GM19043 (cell line): ENCODE data around the gene EIF4E1B.

Source experiments
- ATAC-seq: cut with Tn5 transposase; IDR thresholded peaks from one replicate; pipeline ENCODE4 v1.9.1; 2021; ENCODE audit warnings: low read depth; ENCODE audit not compliant: unreplicated experiment

Gene EIF4E1B

DNA sequence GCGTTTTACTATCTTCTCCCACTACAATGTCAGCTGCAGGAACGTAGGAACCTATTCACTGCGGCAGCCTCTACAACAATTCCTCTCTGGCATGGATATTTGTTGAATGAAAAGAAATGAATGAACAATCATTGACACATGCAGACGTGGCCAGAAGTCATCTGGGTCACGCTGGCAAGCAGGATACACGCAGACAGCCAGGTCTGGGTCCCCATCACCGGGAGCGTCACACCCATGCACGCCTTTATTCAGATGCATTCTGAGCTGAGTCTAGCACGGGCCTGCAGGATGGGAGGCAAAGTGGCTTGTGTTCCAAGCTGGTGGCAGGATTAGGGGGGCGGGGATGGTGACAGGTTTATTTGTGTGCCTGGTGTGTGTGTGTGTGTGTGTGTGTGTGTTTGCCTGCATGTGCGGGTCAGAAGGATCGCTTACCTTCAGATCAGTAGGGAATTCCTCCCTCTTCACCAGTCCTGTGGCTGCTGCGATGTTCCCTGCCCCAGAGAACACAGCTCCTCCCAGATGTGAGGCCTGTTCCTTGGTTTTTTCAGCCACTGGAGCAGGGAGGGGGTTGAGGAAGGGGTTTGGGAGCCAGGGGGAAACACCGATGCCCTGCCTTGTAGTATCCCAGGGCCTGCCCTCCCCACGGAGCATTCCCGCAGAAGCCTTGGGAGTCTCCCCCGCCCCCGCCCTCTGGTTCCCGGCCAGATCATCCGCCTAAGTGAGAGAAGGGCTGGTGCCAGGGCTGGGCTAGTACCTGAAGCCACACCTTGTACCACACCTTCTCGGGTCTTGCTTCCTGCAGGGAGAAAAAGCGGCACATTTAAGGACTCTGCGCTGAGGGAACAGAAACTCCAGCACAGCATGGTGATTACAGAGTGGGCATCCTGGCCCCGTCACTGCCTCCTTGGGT, 4.3 kb upstream of the EIF4E1B start:
- ATAC-seq = no peak

DNA sequence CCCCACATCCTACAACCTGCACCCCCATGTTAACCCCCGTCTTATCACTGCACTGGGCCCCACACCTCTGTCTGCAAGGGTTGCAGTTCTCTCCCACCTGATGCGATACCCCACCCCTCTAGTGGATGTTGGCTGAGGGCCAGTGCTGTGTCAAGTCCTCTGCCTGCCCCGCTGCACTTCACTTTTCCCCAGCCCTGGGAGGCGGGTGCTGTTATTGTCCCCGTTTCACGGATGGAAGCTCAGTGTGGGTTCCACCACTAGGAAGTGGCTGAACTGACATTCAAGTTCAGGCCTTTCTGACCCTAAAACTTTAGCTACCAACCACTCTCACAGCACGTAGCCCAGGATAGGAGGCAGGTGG, 3.6 kb upstream of the EIF4E1B start:
- no peak for ATAC-seq

DNA sequence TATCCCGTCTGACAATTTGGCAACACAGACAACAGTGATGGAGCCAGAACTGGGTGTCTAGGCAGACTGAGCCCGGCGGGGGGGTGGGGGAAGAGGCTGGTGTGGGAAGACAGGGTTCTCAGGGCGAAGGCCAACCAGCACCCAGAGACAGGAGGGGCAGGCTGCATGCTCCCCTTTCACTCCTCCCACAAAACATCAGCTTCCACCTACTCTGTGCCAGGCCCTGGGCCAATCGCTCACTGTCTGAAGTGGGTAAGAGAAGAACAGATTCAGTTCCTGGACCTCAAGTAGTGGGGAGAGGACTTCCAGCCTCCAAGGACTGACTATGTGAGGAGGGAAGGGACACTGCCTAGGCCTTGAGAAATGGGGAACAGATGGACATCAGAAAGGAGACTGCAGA, 2.9 kb upstream of the EIF4E1B start:
- no peak for ATAC-seq

DNA sequence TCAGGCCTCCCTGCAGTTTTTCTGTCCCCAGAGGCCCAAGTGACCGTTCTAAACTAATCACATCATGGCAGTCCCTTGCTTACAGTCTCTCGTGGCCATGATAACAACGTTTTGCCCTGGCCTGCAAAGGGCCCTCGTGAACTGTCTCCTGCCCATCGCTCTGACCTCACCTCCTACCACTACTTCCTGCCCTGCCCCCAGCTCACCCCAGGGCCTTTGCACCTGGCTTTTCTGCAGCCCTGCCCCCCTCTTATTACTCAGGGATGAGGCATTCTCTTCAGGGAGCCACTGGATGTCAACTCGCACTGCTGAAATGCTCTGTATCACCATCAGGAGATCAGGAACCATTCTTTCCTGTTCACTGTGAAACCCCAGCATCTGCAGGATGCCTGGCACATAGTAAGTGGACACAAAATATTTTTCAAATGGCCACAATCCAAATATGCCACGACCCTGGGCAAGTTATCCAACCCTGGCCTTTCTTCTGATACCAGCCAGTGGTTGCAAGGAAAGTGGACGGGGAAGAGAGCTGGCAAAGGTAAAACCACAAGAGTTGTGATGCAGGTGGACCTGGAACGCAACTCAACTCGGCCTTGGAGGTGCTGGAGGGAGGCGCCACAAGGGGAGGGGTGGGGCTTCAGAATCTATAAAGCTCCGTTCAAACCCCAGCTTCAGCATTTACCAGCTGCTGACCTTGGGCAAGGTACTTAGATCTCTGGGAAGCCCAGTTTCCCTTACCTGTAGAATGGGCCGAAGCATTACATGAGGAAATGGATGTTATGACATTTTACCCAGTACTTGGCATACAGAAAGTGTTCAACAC, 1.9 kb upstream of the EIF4E1B start:
- ATAC-seq = no peak

DNA sequence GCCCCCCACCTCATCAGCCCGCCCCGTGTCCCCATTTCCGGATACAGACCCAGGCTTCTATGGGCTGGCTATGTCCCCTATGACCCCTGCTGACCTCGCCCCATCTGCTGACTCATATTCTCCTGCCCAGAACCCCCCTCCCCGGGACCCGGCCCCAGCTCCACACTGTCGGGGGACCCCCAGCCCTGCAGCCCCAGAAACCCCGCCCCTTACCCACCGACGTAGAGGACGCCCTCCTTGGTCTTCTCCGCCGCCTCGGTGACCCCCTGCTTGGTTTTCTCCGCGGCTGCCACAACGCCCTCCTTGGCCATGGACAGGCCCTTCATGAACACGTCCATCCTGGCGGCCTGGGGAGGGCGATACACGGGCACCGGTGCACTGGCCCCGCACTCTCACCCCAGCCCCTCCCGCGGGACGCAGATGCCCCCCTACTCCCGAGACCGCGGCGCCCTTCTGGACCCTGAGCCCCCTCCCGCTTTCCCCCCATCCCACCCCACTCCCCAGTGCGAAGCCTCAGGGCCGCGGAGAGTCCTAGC, 1.1 kb upstream of the EIF4E1B start:
- ATAC-seq = no peak

DNA sequence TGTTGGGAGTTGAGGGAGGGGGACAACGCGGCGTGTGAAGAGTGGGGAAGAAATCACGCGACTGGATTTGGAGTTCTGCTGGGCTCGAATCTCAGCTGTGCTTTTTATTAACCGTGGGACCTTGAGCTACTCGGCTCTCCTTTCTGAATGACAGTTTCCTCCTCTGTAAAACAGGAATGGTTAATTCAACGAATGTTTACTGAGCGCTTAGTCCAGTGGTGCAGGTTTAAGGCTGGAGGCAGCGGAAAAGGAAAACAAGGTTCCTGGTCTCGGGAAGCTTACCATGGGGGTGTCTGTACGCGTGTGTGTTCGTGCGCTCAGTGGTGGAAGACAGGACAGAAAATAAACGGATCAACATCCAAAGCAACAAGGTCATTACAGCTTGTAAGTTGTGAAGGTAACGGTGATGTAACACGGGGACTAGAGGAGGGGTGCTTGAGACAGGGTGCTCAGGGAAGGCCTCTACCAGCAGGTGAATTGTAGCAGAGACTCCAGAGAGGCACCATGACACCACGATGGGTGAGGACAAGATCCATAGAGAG, 277 bp downstream of the EIF4E1B start:
- ATAC-seq = no peak

DNA sequence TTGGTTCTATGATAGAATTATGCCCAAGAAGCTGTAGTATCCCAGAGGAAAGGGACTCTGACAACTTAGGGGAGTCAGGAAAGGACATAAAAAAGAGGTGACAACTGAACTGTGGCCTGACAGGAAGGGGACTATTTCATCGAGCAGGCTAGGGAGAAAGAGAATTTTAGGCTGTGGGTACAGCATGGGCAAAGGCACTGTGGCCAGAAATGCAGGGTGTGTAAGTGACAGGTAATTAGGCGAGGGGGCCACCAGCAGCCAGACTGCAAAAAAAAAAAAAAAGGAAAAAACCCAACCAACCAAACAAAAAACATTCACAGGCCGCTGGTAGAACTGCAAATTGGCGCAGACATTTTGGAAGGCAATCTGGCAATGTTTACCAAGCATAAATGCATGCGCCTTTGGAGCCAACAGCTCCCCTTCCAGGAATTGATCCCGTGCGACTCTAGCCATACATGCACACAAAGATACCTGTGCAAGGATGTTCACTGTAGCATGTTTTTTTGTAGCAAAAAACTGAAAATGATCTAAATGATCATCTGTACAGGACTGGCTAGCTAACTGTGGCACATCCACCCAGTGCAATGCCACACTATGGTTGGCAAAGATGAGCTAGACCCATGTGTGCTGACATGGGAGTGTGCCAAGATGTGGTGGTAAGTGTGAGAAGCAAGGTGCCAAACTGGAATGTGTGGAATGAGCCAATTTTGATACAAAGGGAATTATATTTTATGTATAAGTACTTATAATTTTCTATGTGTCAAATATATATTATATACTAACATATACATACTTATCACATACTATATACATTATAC, 1.1 kb downstream of the EIF4E1B start:
- no peak for ATAC-seq

DNA sequence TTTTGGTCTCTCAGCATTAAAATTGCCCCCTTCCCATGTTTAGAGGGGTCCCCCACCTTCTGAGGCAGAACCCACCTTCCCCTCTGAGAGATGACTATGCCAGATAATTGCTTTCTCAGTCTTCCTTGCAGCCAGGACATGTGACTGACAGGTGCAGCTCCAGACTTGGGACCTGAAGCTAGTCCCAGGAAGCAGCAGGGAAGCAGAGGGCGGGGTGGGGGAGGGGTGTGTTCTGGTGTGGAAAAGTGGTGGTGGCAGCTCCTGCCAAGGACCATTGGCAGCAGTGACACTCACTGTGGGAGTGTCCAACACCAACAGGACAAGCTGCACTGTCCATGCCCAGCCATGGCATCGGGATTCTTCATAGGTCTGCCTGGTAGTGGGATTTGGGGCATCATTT, 2.3 kb downstream of the EIF4E1B start:
- ATAC-seq = no peak

DNA sequence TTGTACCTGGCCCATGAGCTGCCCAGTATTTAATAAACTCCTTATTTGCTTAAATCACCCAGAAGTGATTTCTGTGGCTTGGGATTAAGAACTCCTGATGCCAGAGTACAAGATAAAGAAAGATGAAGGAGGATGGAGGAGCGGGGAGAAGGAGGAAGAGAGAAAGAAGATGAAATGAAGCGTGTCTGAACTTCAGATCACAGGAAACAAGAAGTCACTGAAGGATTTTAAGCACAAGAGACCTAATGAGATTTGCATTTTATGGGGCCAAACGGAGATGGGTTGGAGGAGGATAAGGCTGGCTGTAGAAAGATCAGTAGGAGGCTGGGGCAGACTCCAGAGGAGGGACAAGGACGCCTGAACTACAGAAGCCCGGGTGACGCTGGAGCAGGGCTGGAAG, 3.1 kb downstream of the EIF4E1B start:
- no peak for ATAC-seq

DNA sequence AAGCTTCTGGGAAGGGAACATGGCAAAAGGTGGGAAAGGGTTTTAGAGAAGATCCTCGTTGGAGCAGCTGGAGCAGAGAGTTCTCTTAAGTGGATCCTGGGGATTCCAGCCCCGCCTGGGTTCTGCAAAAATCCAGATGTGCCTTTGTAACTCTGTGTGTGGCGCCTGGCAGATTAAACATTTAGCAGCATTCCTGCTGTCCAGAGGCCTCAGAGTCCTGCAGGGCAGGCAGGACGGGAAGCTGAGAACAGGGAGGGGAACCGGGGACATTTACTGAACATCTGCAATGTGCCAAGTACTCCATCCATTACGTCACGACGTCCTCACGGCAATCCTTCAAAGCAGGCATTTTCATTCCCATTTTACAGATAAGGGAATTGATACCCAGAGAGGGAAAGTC, 6.0 kb downstream of the EIF4E1B start:
- no peak for ATAC-seq

DNA sequence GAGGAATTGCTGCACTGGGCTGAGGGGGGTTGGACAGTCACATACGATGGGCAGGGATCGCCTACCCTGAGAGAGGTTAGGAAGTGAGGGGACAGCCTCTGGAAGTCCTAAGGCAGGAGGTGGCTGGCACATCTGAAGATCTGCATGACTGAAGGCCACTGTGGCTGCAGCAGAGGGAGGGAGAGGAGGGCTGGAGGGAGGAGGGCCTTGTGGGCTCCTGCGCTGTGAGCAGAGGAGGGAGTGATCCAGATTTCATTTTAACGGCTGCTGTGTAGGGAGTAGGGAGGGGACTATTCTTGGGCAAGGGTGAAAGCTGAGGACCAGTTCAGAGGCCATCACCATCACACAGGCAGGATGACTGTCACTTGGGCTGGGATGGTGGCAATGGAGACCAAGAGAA, 7.1 kb downstream of the EIF4E1B start:
- no peak for ATAC-seq

DNA sequence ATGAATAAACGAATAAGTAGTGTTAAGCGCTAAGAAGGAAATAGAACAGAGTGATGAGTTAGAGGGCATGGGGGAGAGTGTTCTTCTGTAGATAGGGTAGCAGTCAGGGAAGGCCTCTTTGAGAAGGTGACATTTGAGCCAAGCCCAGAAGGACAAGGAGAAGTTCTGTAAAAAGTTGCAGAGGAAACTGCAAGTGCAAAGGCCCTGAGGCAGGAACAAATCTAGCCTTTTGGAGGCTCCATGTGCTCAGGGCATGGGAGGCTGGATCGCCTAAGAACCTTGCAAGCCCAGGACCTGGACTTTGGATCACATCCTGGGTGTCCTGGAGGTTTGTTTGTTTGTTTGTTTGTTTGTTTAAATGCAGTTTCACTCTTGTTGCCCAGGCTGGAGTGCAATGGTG, 8.0 kb downstream of the EIF4E1B start:
- ATAC-seq = no peak

DNA sequence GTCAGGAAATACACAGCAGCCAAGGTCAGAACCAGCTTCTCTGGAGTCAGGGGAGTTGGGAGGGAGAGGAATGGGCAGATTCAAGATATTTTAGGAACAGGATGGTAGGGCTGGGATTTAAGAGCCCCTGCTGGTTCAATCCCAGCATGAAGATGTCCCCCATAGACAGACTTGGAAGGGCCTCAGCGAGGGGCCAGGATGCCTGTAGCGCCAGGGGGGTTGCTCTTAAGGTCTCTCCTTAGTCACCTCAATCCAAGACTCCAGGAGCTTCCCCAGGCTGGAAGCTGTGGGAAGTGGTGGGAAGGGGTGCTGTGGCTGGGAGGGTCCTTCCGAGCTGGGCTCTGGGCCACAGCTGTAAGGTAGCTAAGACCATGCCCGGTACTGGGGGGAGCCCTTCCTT, 8.7 kb downstream of the EIF4E1B start:
- ATAC-seq = no peak

DNA sequence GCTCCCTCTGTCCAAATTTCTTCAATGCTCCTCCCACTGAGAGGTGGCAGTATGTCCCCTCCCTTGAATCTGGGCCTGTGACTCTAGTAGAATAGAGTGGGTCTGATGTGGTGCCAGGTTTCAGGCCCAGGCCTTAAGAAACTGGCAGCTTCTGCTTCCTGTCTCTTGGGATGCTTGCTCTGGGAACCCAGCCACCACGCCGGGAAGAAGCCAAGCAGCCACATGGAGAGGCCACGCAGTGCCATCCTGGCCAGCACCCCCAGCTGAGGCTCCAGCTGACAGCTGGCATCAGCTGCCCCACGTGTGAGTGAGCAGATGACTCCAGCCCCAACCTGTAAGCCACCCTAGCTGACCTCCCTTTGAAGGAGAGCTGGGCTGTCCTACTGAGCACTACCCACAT, 9.5 kb downstream of the EIF4E1B start:
- ATAC-seq = no peak

DNA sequence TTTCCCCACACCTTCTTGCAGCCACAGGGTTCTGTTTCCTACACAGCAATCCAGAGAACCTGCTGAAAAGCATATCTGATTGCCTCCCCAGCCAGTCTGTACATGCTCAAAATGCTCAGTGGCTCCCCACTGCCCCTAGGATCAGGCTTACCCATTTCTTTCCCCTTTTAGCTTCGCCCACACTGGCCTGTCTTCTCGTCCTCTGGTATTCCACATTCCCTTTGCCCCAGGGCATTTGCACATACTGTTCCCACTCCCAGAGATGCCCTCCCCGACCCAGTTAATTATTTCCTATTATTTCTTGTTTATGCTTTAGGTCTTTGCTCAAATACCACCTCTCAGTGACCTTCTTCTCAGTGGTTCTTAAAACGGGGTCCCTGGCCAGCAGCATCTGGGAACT, 10.1 kb downstream of the EIF4E1B start:
- no peak for ATAC-seq

DNA sequence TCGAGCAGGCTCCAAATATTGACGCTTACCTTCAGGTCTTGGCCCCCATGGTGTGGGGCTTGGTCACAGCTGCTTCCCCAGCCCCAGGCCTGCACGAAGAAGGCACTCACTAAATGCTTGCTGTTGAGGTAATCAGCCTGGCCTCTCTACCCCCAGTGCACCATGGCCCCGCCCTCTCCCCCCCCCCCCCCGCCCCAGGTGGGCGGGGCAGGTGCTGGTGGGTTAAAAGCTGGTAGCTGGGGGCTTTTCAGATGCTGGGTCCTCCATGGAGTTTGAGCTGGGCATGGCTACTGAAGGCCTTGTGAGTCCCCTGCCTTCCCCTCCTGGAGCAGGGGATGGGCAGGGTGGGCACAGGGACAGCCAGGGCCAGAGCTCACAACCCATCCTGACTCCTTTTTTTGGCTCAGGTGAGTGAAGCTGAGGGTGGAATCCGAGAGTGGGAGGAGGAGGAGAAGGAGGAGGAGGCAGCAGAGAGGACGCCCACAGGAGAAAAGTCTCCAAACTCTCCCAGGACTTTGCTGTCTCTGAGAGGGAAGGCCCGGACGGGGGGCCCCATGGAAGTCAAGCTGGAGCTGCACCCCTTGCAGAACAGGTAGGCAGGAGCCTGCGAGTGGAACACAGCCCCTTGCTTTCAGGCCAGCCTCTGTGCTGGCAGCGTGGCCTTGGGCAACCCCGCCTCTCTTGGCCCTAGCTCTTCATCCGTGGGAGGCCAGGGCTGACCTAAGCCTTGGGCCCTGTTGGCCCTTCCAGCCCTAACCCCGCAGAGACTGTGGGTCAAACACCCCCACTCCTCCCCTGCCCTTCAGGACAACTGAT, 12.4 kb downstream of the EIF4E1B start:
- ATAC-seq = no peak

DNA sequence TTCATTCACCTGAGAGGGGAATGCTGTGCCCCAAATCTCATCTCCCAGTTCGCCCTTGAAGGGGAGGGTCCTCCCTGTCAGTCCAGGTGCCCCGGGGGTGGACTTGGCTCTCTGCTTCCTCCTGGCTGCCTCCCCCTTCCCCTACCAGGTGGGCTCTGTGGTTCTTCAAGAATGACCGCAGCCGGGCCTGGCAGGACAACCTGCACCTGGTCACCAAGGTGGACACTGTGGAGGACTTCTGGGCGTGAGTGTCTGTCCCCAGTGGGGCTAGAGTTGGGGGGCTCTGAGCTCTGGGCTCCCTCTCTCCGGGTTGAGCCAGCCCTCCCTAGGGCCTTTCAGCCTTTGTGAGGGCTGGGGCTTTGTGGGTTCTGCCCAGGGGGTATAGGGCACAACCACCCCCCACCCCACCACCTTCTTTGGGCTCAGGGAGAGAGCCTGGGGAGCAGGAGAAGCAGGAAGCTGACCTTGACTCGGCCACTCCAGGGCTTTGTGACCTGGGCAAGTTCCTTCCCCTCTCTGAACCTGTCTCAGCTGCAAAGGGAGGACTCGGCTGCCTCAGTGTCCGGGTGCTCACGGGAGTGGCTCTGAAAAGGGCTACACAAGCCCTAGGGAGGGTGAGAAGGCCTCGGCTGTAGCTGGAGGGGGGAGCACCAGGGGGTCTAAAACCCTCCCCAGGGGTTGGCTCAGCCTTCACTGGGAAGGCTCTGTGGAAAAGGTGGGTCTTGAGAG, 13.2 kb downstream of the EIF4E1B start:
- no peak for ATAC-seq

DNA sequence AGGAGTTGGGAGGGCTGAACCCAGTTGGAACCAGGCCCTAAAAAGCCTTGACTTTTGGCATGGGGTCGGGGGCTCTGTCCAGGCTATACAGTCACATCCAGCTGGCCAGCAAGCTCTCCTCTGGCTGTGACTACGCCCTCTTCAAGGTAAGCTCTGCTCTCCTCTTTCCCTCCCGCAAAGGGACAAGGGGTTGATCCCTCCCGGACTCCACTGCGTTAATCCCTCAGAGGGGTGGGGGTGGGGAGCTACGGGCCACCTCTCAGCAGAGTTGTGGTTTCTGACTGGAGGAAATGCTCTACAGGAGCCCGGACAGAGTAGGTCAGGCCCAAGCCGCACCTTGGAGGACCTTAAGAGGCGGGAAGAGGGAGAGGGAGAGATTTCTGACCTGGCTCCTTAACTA, 13.8 kb downstream of the EIF4E1B start:
- ATAC-seq = no peak
